Mesendoderm (in vitro differentiated cells): ENCODE measurements around the gene AHRR.

ENCODE experiments used
- DNase-seq: peaks from one replicate; pipeline ENCODE4 v3.0.0; 2013
- H2AK5ac ChIP-seq: 2 replicates; pipeline ENCODE4 v1.6.1; 2013; ENCODE audit warnings: low read length, inconsistent platforms
- H2BK120ac ChIP-seq: 2 replicates; pipeline ENCODE4 v1.6.1; 2013; ENCODE audit warnings: low read depth, mild to moderate bottlenecking, low read length, moderate library complexity, mixed read lengths
- H2BK15ac ChIP-seq: replicated peaks from 2 replicates; pipeline ENCODE4 v1.6.1; 2013; ENCODE audit warnings: low read depth, mild to moderate bottlenecking, moderate library complexity
- H2BK5ac ChIP-seq: 2 replicates; pipeline ENCODE4 v1.6.1; 2013; ENCODE audit warnings: low read length, inconsistent platforms
- H3K18ac ChIP-seq: 2 replicates; pipeline ENCODE4 v1.6.1; 2013; ENCODE audit warnings: mild to moderate bottlenecking, low read length, mixed read lengths
- H3K23ac ChIP-seq: one replicate; pipeline ENCODE4 v1.6.1; 2013; ENCODE audit warnings: low read length
- H3K27ac ChIP-seq: 2 replicates; pipeline ENCODE4 v1.5.1; 2013; ENCODE audit warnings: low read depth, mild to moderate bottlenecking, inconsistent platforms, low read length, moderate library complexity
- H3K27me3 ChIP-seq: 2 replicates; pipeline ENCODE4 v1.6.1; 2013; ENCODE audit warnings: low read length, control low read depth, mild to moderate bottlenecking, inconsistent platforms; ENCODE audit not compliant: insufficient read depth, poor library complexity
- H3K36me3 ChIP-seq: 2 replicates; pipeline ENCODE4 v1.6.1; 2013; ENCODE audit warnings: low read length, inconsistent platforms; ENCODE audit not compliant: control insufficient read depth, insufficient read depth
- H3K4ac ChIP-seq: one replicate; pipeline ENCODE4 v1.6.1; 2013; ENCODE audit warnings: low read depth, mild to moderate bottlenecking, low read length, moderate library complexity
- H3K4me1 ChIP-seq: 2 replicates; pipeline ENCODE4 v1.6.1; 2013; ENCODE audit warnings: low read depth, low read length, inconsistent platforms; ENCODE audit not compliant: control insufficient read depth
- H3K4me2 ChIP-seq: 2 replicates; pipeline ENCODE4 v1.6.1; 2013; ENCODE audit warnings: low read length
- H3K4me3 ChIP-seq: 2 replicates; pipeline ENCODE4 v1.5.1; 2013; ENCODE audit warnings: mild to moderate bottlenecking, low read length
- H3K56ac ChIP-seq: one replicate; pipeline ENCODE4 v1.6.1; 2013; ENCODE audit warnings: low read length
- H3K79me1 ChIP-seq: 2 replicates; pipeline ENCODE4 v1.6.1; 2013; ENCODE audit warnings: low read length, inconsistent platforms
- H3K79me2 ChIP-seq: 2 replicates; pipeline ENCODE4 v1.6.1; 2013; ENCODE audit warnings: mild to moderate bottlenecking, low read length; ENCODE audit not compliant: control insufficient read depth, insufficient read depth
- H3K9ac ChIP-seq: 2 replicates; pipeline ENCODE4 v1.6.1; 2013; ENCODE audit warnings: low read length, inconsistent platforms
- H4K5ac ChIP-seq: one replicate; pipeline ENCODE4 v1.6.1; 2013; ENCODE audit warnings: low read length
- H4K8ac ChIP-seq: one replicate; pipeline ENCODE4 v1.6.1; 2013; ENCODE audit warnings: low read depth, mild to moderate bottlenecking, control low read depth, low read length, moderate library complexity
- WGBS: extraction: QIAGEN DNeasy Blood & Tissue Kit; methylation state at CpG from one replicate; pipeline ENCODE4 v1.1.7; 2013; ENCODE audit warnings: low lambda C conversion rate, missing lambda C conversion rate; ENCODE audit not compliant: insufficient coverage; ENCODE audit errors: extremely low coverage; 5-methylcytosine and 5-hydroxymethylcytosine counted together

AHRR gene

GRCh38 chr5:416636-416960 lies 95.1 kb downstream of the AHRR start:
- no peak overlapping the region for H2BK15ac ChIP-seq
- no peaks in the 10 kb centered on the region for H3K27me3 ChIP-seq
- no peak overlapping the region for H3K23ac ChIP-seq
- no peak overlapping the region for H3K4ac ChIP-seq
- H3K9ac ChIP-seq = no peak overlapping the region
- peaks cover 3% of the 10 kb centered on the region for H3K4me1 ChIP-seq
- no peak overlapping the region for H2BK120ac ChIP-seq
- H4K8ac ChIP-seq = no peak overlapping the region
- no peak for DNase-seq
- H2BK5ac ChIP-seq = no peak overlapping the region
- no CpG with 5 or more reads among the region's 14 CpGs for WGBS
- no peak overlapping the region for H3K18ac ChIP-seq
- H3K79me1 ChIP-seq = no peaks in the 10 kb centered on the region
- H3K4me2 ChIP-seq = no peak overlapping the region
- H3K79me2 ChIP-seq = no peaks in the 10 kb centered on the region
- H3K27ac ChIP-seq = no peak overlapping the region
- no peaks in the 10 kb centered on the region for H3K36me3 ChIP-seq
- no peak overlapping the region for H2AK5ac ChIP-seq
- H4K5ac ChIP-seq = no peak overlapping the region
- no peak overlapping the region for H3K56ac ChIP-seq
- no peak overlapping the region for H3K4me3 ChIP-seq

- Histone ChIP-seq H4K8ac (no peak overlapping the region), H3K9ac (no peak overlapping the region), H2BK120ac (no peak overlapping the region), H3K56ac (no peak overlapping the region), H3K4ac (no peak overlapping the region), H3K4me2 (no peak overlapping the region), H3K36me3 (no peaks in the 10 kb centered on the region), H3K79me2 (no peaks in the 10 kb centered on the region), H3K23ac (no peak overlapping the region), H3K27ac (no peak overlapping the region), H3K4me1 (peaks cover 3% of the 10 kb centered on the region), H3K18ac (no peak overlapping the region), H3K27me3 (no peaks in the 10 kb centered on the region), H4K5ac (no peak overlapping the region), H2BK5ac (no peak overlapping the region), H3K79me1 (no peaks in the 10 kb centered on the region), H2BK15ac (no peak overlapping the region), H2AK5ac (no peak overlapping the region), H3K4me3 (no peak overlapping the region)
- WGBS = no CpG with 5 or more reads among the region's 14 CpGs
- DNase-seq = no peak
Observed at GRCh38 chr5:417301-418161, 96.0 kb downstream of the AHRR start.

GRCh38 chr5:418162-419121 lies 96.9 kb downstream of the AHRR start:
- Histone ChIP-seq H2BK15ac (no peak overlapping the region), H3K9ac (no peak overlapping the region), H3K79me1 (no peaks in the 10 kb centered on the region), H4K8ac (no peak overlapping the region), H2BK5ac (no peak overlapping the region), H4K5ac (no peak overlapping the region), H3K36me3 (no peaks in the 10 kb centered on the region), H3K4me1 (peaks cover 3% of the 10 kb centered on the region), H3K4me2 (no peak overlapping the region), H2BK120ac (no peak overlapping the region), H3K56ac (no peak overlapping the region), H3K79me2 (no peaks in the 10 kb centered on the region), H3K27ac (no peak overlapping the region), H3K4ac (no peak overlapping the region), H3K18ac (no peak overlapping the region), H3K4me3 (no peak overlapping the region), H3K27me3 (no peaks in the 10 kb centered on the region), H2AK5ac (no peak overlapping the region), H3K23ac (no peak overlapping the region)
- no CpG with 5 or more reads among the region's 18 CpGs for WGBS
- no peak for DNase-seq

GRCh38 chr5:419970-420369 lies 98.5 kb downstream of the AHRR start:
- Histone ChIP-seq H3K27ac (no peak overlapping the region), H3K9ac (no peak overlapping the region), H3K27me3 (no peaks in the 10 kb centered on the region), H3K36me3 (no peaks in the 10 kb centered on the region), H4K5ac (no peak overlapping the region), H3K56ac (no peak overlapping the region), H3K79me1 (no peaks in the 10 kb centered on the region), H4K8ac (no peak overlapping the region), H3K18ac (no peak overlapping the region), H2BK15ac (no peak overlapping the region), H3K4me1 (peaks cover 3% of the 10 kb centered on the region), H3K4ac (no peak overlapping the region), H2BK5ac (no peak overlapping the region), H3K23ac (no peak overlapping the region), H3K4me3 (no peak overlapping the region), H2BK120ac (no peak overlapping the region), H3K79me2 (no peaks in the 10 kb centered on the region), H2AK5ac (no peak overlapping the region), H3K4me2 (no peak overlapping the region)
- no CpG with 5 or more reads among the region's 12 CpGs for WGBS
- DNase-seq = no peak

- Histone ChIP-seq H3K4me1 (peaks cover 3% of the 10 kb centered on the region), H2BK120ac (no peak overlapping the region), H3K56ac (no peak overlapping the region), H2AK5ac (no peak overlapping the region), H3K36me3 (no peaks in the 10 kb centered on the region), H3K79me1 (no peaks in the 10 kb centered on the region), H3K23ac (no peak overlapping the region), H4K5ac (no peak overlapping the region), H3K27me3 (no peaks in the 10 kb centered on the region), H2BK5ac (no peak overlapping the region), H3K9ac (no peak overlapping the region), H4K8ac (no peak overlapping the region), H3K18ac (no peak overlapping the region), H3K4me3 (no peak overlapping the region), H3K4ac (no peak overlapping the region), H3K27ac (no peak overlapping the region), H3K79me2 (no peaks in the 10 kb centered on the region), H3K4me2 (no peak overlapping the region), H2BK15ac (no peak overlapping the region)
- DNase-seq = no peak
- no CpG with 5 or more reads among the region's 52 CpGs for WGBS
Observed at GRCh38 chr5:420632-421286, 99.2 kb downstream of the AHRR start.
